GM12891 (cell line): Measurements from ENCODE around the gene CCNL2.
"Not testable (repeated sequence)": the region's sequence is repeated elsewhere in the genome, so short reads cannot be mapped to it uniquely, and the experiment has no call there.

Source experiments
- DNase-seq: peaks from one replicate; pipeline ENCODE4 v3.0.0; 2011; ENCODE audit warnings: low spot score; ENCODE audit not compliant: insufficient read length
- FAIRE-seq: peaks from 2 replicates; lab custom pipeline; 2011; peaks lifted over from hg19 to GRCh38; lab: Jason Lieb, UNC
- PAX5 ChIP-seq: IDR thresholded peaks from 2 replicates; pipeline ENCODE4 v1.6.1; 2011; ENCODE audit warnings: low read length, moderate library complexity, mild to moderate bottlenecking; ENCODE audit not compliant: insufficient read depth, severe bottlenecking
- POLR2A ChIP-seq: IDR thresholded peaks from 2 replicates; pipeline ENCODE4 v1.6.1; 2011; ENCODE audit warnings: low read depth, low read length, control low read depth
- POLR2AphosphoS5 ChIP-seq: IDR thresholded peaks from 2 replicates; pipeline ENCODE4 v1.6.1; 2011; ENCODE audit warnings: low read depth, low read length, control low read depth
- POU2F2 ChIP-seq: IDR thresholded peaks from 2 replicates; pipeline ENCODE4 v1.6.1; 2011; ENCODE audit warnings: low read depth, mild to moderate bottlenecking, control low read depth, low read length, moderate library complexity
- SPI1 ChIP-seq: IDR thresholded peaks from 2 replicates; pipeline ENCODE4 v1.6.1; 2011; ENCODE audit warnings: low read depth, low read length, control low read depth
- TAF1 ChIP-seq: IDR thresholded peaks from 2 replicates; pipeline ENCODE4 v1.6.1; 2011; ENCODE audit warnings: low read depth, low read length, control low read depth

Gene CCNL2

DNA sequence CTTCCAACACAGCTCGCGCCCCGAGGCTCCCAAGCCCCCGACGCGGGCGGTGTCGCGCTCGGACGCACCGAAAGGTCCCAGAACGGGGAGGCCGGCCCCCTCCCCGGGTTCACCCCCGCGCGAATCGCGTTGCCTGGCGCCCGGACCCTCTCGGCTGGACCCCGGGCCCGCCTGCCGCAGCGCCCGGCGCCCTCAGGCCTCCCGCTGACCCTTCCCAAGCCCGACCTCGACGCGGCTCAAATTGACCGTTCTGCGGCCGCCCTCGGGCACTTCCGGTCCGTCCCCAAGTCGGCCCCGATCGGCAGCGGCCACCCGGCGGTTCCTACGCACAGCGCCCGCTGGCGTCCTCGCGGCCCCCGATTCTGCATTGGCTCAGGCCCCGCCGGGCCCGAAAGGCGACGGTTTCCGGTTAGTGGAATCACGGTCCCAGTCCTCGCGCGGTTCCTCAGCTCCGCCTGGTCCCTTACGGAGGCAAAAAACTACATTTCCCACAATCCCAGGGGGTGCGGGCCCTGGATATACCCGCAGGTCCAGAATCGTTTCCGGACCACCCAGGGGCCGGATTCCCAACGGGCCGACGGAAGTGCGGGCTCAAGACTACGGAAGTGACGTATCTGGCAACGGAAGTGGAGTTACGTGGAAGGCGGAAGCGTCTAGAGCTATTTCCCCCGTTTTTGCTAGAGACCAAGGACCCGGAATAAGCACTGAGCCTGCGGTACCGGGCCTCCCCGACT lies 24.0 kb downstream of the CCNL2 start, which contains the start of gene AURKAIP1:
TSS of gene AURKAIP1 (minus strand) at position 279 of the 734 bp plus-strand sequence. CDS start 451 bp downstream, outside the sequence.
- TF ChIP-seq PAX5, result peak; percentile 38
- TF ChIP-seq SPI1, result peak; percentile 63
- TF ChIP-seq POU2F2, result peak; percentile 72; the same call in 1 of the 2 replicates
- peak; percentile 54; the same call in 1 of the 2 replicates for TF ChIP-seq TAF1
- no peak for TF ChIP-seq POLR2AphosphoS5
- TF ChIP-seq POLR2A, result peak; percentile 78
- DNase-seq, result peak; percentile 98

DNA sequence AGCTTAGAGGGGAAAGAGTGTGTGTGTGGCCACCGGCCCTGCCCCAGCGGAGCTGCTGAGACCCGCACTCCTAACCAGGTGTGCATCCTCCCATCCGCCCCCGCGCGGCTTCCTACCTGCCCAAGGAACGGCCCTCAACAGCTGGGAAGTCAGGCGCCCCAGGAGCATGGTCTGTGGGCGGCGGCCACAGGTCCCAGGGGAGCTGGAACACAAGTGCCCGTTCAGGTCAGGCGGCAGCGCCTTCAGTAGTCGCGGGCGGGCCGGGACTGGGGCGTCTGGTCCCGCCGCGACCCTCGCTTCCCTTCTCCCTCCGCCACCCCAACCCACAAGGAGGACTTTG lies 24.6 kb downstream of the CCNL2 start:
- FAIRE-seq (peak; percentile 56), DNase-seq (no peak)
- TF ChIP-seq PAX5 (no peak), POLR2AphosphoS5 (no peak), SPI1 (no peak), TAF1 (no peak), POLR2A (no peak)

More for the DNA sequence above, 24.0 kb downstream of the CCNL2 start, which contains the start of gene AURKAIP1:
- peak; percentile 99 for FAIRE-seq

DNA sequence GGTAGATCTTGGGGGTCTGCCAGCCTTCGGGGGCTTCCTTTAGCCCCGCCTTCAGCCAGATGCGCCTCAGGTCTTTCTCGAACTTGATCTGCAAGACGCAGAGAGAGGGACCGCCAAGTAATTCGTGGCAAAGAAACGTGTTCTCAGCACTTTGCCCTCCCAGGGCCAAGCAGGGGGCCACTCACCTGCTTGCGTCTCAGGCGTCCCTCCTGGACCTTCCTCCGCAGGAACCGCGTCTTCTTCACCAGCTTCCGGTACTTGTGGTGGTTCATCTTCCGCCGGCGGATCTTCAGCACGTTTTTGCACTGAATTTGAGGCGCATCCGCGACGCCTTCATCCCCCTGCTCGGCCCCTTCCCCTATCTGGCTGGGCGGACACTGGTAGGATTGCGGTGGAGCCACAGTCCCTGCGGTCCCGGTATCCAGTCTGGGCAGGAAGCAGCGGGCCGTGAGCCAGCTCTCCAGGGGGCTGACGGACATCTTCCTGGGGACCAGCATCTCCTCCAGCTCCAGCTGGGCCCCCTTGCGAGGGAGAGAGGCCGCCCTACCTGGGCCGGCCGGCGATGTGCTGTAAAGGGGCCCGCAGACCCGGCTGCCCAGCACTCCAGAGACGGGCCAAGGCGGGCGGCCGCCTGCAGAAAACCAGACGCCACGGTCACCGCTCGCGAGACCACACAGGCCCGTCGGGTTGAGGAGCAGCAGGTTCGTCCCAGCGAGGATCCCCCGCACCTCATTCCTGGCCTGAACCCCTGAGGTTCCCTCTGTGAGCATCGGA lies 25.1 kb downstream of the CCNL2 start:
- DNase-seq (no peak), FAIRE-seq (no peak)
- TF ChIP-seq POLR2AphosphoS5, result no peak
- no peak for TF ChIP-seq POLR2A
- TF ChIP-seq TAF1, result no peak
- TF ChIP-seq SPI1, result no peak
- no peak for TF ChIP-seq POU2F2
- TF ChIP-seq PAX5, result no peak

DNA sequence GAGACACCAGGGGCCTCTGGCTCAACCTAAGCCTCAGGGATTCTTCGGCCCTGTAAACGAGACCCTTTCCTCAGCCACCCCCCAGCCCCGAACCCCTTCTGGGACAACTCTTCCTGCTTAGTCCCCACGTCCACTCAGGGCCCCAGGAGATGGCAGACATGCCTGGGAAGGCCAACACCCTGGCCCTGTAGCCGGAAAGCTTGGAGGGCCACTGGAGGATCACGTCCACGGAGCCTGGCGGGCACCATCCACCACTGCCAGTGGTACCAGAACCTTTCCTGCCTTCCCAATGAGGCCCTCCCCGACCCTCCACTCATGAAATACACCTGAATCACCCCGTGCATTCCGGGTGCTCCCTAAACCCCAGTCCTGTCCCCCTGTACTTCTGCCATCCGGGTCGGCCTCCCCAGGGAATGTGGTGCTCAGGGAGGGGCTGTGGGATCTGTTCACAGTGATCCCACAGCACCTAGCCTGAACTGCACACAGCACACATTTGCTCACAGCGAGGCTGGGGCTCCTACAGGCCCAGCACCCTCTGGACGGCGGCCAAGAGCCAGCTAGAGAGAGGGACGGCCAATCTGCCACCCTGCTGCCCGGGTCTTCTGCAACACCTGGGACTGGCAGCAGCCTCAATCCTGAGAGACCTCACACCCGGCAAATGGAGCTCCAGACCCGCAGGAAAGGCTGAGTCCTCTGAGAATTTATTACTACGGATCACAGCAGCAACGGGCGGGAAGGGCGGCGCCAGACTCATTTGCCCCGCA lies 25.9 kb downstream of the CCNL2 start:
- TF ChIP-seq POLR2A (no peak), POU2F2 (no peak), POLR2AphosphoS5 (no peak), PAX5 (no peak), TAF1 (no peak)
- DNase-seq (no peak), FAIRE-seq (no peak)

DNA sequence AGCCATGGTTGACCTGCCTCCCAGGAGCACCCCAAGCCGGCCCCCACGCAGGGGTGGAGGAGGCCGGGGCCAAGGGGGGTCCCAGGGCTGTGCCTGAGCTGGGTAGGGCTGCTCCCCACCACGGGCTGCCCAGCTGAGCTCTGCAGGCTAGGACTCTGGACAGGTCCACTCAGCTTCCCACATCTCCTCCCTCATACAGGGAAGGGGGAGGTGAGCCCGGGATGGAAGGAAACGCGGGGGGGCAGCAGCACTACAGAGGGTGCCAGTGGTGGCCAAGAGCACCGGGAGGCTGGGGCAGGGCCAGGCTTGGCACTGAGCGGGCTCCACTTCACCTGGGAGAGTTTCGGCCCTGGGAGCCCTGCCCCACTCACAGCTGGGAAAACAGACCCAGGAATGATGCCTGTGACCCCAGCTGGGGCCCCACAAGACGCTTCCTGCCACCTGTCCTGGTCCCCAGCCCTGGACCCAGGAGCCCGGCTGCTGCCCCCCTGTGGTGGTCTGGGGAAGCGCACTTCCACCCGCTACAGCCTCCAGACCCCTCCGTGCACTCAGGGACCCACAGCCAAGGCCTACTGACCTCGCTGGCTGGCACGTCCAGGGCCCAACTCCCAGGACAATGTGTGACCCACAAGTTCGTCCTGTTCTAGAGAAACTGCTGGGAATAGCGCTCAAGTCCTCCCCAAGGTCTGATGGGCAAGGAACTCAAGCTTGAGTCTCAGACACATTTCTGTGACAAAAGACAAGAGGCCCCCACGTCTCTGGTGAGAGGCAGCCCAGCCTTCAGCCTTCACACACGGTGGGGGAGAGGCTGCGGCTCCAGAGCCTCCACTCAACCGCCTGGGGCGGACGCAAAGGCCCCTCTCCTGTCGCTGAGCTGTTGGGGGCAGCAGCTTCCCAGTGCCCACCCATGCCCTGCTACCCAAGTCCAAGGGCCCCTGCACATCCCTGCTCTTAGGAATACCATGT lies 27.1 kb downstream of the CCNL2 start:
- DNase-seq (peak; percentile 95), FAIRE-seq (peak; percentile 82)

DNA sequence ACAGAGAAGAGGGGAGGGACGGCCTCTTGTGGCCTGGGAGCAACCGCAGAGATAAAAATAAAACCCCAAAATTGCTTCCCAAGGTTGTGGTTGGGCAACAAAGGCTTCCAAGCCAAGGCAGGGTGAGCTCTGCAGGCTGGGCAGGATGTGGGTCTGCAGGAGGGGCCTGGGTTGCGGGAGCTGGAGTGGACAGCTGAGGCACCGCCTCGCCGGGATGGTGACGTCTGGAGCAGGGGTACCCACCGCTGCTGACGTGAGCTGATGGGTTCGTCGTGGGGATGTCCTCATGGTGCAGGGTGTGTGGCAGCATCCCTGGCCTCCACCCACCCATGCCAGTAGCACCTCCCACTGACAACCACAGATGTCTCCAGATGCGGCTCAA lies 27.8 kb downstream of the CCNL2 start:
- DNase-seq, result no peak
- FAIRE-seq, result peak; percentile 61
- no peak for TF ChIP-seq TAF1
- TF ChIP-seq POLR2A, result no peak
- no peak for TF ChIP-seq PAX5
- TF ChIP-seq POU2F2, result no peak
- TF ChIP-seq POLR2AphosphoS5, result no peak
- no peak for TF ChIP-seq SPI1

More for the DNA sequence above, 27.1 kb downstream of the CCNL2 start:
- TF ChIP-seq SPI1 (no peak), POU2F2 (no peak), PAX5 (no peak), TAF1 (no peak), POLR2A (no peak), POLR2AphosphoS5 (no peak; the same call in 1 of the 2 replicates)

DNA sequence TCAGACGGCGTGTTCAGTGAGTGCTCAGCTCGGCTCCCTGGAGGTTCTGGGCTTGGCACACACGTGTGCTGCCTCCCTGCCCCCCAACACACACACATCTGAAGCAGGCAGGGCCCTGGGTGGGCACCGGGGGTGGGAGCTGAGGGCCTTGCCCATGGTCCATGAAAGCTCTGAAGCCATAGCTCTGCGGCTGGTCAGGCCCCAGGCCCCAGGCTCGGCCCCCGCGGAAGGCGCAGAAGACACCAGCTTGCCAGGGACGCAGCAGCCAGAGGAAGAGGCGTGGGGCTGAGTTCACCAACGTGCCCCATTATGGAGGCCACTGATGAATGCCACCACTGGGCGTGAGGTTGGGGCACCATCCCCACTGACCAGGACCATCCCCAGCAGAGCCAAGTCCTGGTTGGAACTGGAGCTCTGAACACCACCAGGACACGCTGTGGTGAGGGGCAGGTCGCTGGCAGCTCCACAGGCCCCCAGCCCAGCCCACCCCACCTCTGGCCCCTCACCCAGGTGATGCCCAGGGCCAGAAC lies 28.3 kb downstream of the CCNL2 start:
- TF ChIP-seq POLR2AphosphoS5 (no peak), TAF1 (no peak), SPI1 (no peak), PAX5 (no peak), POU2F2 (no peak), POLR2A (no peak)
- no peak for DNase-seq
- FAIRE-seq, result no peak

DNA sequence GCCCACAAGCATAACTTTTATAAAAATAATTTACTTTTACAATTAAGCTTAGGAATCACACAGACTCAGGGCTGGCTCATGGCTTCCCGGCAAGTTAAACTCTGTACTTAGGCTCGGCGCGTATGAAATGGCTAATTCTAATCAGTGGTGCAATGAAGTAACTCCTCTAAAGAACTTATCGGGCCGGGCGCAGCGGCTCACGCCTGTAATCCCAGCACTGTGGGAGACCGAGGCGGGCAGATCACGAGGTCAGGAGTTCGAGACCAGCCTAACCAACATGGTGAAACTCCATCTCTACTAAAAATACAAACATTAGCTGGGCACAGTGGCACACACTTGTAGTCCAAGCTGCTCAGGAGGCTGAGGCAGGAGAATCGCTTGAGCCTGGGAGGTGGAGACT lies 29.0 kb downstream of the CCNL2 start:
- not testable (repeated sequence) for DNase-seq, FAIRE-seq
